HCT116 (cell line): ENCODE results near the gene SLIT1. TPM values are rescaled to one million over a fixed set of nuclear protein-coding genes. Genes with fewer than 3 reads are reported as not detected.

Source experiments
- ATAC-seq: fragments of 200-7000 bp; cut with Tn5 transposase; 2 replicates; pipeline ENCODE4 v1.9.1; 2020; ENCODE audit warnings: mild to moderate bottlenecking, moderate library complexity
- BruUV-seq: library from RNA; stranded (reverse); fragments of 400-500 nt; replicated peaks from 2 replicates; lab custom pipeline; 2021; lab: Mats Ljungman, UMichigan
- CTCF ChIA-PET: fragments of 300-600 bp; sonication (Branson Sonifier 250); formaldehyde crosslinking; loops from one replicate; lab custom pipeline; 2021; ENCODE audit warnings: antibody characterized with exemption; lab: Charles Lee
- POLR2A ChIA-PET: fragments of 300-600, 350-600 bp; sonication (Branson Sonifier 250); formaldehyde crosslinking; loops from one replicate; lab custom pipeline; 2021; ENCODE audit warnings: antibody characterized with exemption; lab: Charles Lee
- RAD21 ChIA-PET, 2 experiments: fragments of 300-600 bp; sonication (Branson Sonifier 250); formaldehyde crosslinking; loops; one replicate each; lab custom pipeline; 2023; ENCODE audit warnings: low total read pairs in 2 of 2; ENCODE audit not compliant: uncharacterized antibody in 2 of 2, unreplicated experiment in 2 of 2, low non-redundant PET in 1 of 2; lab: Charles Lee
- DNase-seq: peaks from one replicate; pipeline ENCODE4 v3.0.0-alpha.2; 2010; ENCODE audit warnings: low read depth, low spot score
- H2AFZ ChIP-seq: fragments of 200-600 bp; shearing (Covaris generic), sonication (generic); 2 replicates; pipeline ENCODE4 v1.6.1; 2017; ENCODE audit warnings: low read depth, mixed run types, mixed read lengths, antibody characterized with exemption, low read length; ENCODE audit not compliant: poor library complexity, severe bottlenecking
- H3K27ac ChIP-seq: 2 replicates; pipeline ENCODE4 v1.5.1; 2012; ENCODE audit warnings: low read depth, low read length
- H3K27me3 ChIP-seq: fragments of 200-600 bp; sonication (generic); 2 replicates; pipeline ENCODE4 v1.6.1; 2016; ENCODE audit warnings: mixed run types, low read length, mixed read lengths; ENCODE audit not compliant: insufficient read depth
- H3K36me3 ChIP-seq, 2 experiments: fragments of 200-500 bp in 1 of 2; fragments of 200-600 bp in 1 of 2; sonication (Bioruptor generic) in 1 of 2; sonication (generic) in 1 of 2; 2 replicates each; pipeline versions ENCODE4 v1.5.1 to v1.6.1; 2014 to 2016; ENCODE audit warnings: low read length in 2 of 2, inconsistent platforms in 1 of 2, mixed read lengths in 1 of 2, mixed run types in 1 of 2; ENCODE audit not compliant: insufficient read depth in 2 of 2, control insufficient read depth in 1 of 2
- H3K4me1 ChIP-seq, 2 experiments: fragments of 200-600 bp in 1 of 2; sonication (generic) in 1 of 2; 2 replicates each; pipeline versions ENCODE4 v1.5.1 to v1.6.1; 2012 to 2017; ENCODE audit warnings: low read length in 2 of 2, inconsistent platforms in 1 of 2, mild to moderate bottlenecking in 1 of 2, mixed read lengths in 1 of 2, mixed run types in 1 of 2, moderate library complexity in 1 of 2; ENCODE audit not compliant: insufficient read depth in 2 of 2, control insufficient read depth in 1 of 2
- H3K4me2 ChIP-seq: fragments of 200-600 bp; sonication (generic); 2 replicates; pipeline ENCODE4 v1.6.1; 2017; ENCODE audit warnings: mixed run types, low read length, mixed read lengths
- H3K4me3 ChIP-seq, 2 experiments: fragments of 200-600 bp in 1 of 2; sonication (generic) in 1 of 2; replicated peaks in 1 of 2; 2 replicates each; pipeline ENCODE4 v1.5.1; 2011 to 2016; ENCODE audit warnings: low read length in 2 of 2, control low read depth in 1 of 2, low read depth in 1 of 2, mild to moderate bottlenecking in 1 of 2, mixed read lengths in 1 of 2, mixed run types in 1 of 2
- H3K79me2 ChIP-seq: fragments of 200-600 bp; sonication (generic); 2 replicates; pipeline ENCODE4 v1.6.1; 2017; ENCODE audit warnings: mild to moderate bottlenecking, mixed run types, low read length, moderate library complexity, mixed read lengths; ENCODE audit not compliant: insufficient read depth
- H3K9ac ChIP-seq: fragments of 200-600 bp; sonication (generic); 2 replicates; pipeline ENCODE4 v1.6.1; 2016; ENCODE audit warnings: low read length, mixed read lengths
- H3K9me2 ChIP-seq: fragments of 200-600 bp; sonication (generic), shearing (Covaris generic); 2 replicates; pipeline ENCODE4 v1.6.1; 2017; ENCODE audit warnings: mixed run types, mild to moderate bottlenecking, moderate library complexity; ENCODE audit not compliant: insufficient read depth
- H3K9me3 ChIP-seq, 2 experiments: fragments of 200-500 bp in 1 of 2; fragments of 200-600 bp in 1 of 2; sonication (Bioruptor generic) in 1 of 2; sonication (generic) in 1 of 2; 2 replicates each; pipeline ENCODE4 v1.6.1; 2014 to 2017; ENCODE audit warnings: low read length in 2 of 2, mixed read lengths in 2 of 2, inconsistent platforms in 1 of 2, low read depth in 1 of 2, mild to moderate bottlenecking in 1 of 2, mixed run types in 1 of 2, moderate library complexity in 1 of 2; ENCODE audit not compliant: control insufficient read depth in 1 of 2, insufficient read depth in 1 of 2
- H4K20me1 ChIP-seq: fragments of 200-600 bp; sonication (generic), shearing (Covaris generic); 2 replicates; pipeline ENCODE4 v1.6.1; 2017; ENCODE audit warnings: mixed run types, mild to moderate bottlenecking, moderate library complexity; ENCODE audit not compliant: insufficient read depth
- CBX3 ChIP-seq: IDR thresholded peaks from 2 replicates; pipeline ENCODE4 v1.6.1; 2012; ENCODE audit warnings: low read depth
- CEBPB ChIP-seq: IDR thresholded peaks from 2 replicates; pipeline ENCODE4 v1.6.1; 2012; ENCODE audit warnings: low read depth
- ELF1 ChIP-seq: IDR thresholded peaks from 2 replicates; pipeline ENCODE4 v1.6.1; 2012; ENCODE audit warnings: low read depth, borderline replicate concordance
- RAD21 ChIP-seq: IDR thresholded peaks from 2 replicates; pipeline ENCODE4 v1.6.1; 2012; ENCODE audit warnings: low read depth, mild to moderate bottlenecking
- SRF ChIP-seq: IDR thresholded peaks from 2 replicates; pipeline ENCODE4 v1.6.1; 2012; ENCODE audit warnings: low read depth
- intact Hi-C: fragments of 100-400 bp; cut with micrococcal nuclease; formaldehyde crosslinking; loops from 2 replicates; pipeline ENCODE4 v1.10.0; 2022
- total RNA-seq: library from RNA; stranded (reverse); gene quantifications from one replicate; pipeline ENCODE4 v1.2.1, GENCODE V29; 2021; ENCODE audit not compliant: unreplicated experiment
- TF ChIP-seq, protein P1 (sequence below): IDR thresholded peaks from 2 replicates; pipeline ENCODE4 v1.6.1; 2012

SLIT1 gene
- total RNA-seq, 1 experiment from 2014 or later: 0.42 TPM

DNA sequence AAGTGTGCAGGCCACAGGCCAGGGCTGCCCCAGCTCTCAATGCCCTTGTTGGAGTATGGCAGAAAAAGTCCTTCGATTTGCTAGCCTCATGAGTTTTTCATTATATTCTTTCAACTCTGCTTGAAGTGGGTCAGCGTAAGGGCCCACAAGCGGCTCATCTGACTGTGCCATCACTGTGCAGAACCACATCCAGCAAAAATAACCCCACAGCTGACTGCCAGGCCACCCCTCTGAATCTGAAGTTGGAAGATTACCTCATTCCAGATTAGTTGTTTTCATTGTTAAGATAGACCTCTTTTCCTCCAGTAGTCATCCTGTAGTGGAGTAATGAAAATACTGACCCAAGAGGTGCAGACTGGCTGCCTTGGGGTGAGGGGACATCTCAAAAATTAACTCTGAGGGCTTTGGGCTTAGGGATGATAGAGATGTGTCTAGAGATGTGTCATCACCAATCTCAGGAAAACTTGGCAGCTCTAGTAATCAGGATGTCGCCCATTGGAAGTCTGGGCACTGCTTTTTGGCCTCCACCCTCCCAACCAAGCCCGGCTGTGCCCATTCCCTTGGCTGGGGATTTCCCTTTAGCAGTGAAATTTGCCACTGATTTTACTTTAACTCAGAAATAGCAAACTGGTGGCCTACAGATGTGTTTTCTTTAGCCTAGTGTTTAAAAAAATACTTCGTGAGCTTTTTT, 189.3 kb downstream of the SLIT1 start:
- Histone ChIP-seq H3K4me2 (no peak overlapping the region), H3K4me1 (no peaks in the 10 kb centered on the region), H3K27ac (no peak overlapping the region), H3K9ac (no peak overlapping the region), H3K9me2 (no peaks in the 10 kb centered on the region), H3K4me3 (no peak overlapping the region), H2AFZ (no peak overlapping the region), H3K27me3 (no peaks in the 10 kb centered on the region), H3K79me2 (no peaks in the 10 kb centered on the region), H3K36me3 (no peaks in the 10 kb centered on the region), H4K20me1 (no peaks in the 10 kb centered on the region), H3K9me3 (no peaks in the 10 kb centered on the region)
- intact Hi-C loops: no loop called here
- TF ChIP-seq CBX3 (no peak), CEBPB (no peak), ELF1 (no peak), SRF (no peak)
- POLR2A ChIA-PET: no interaction called here
- no TSS peak for BruUV-seq
- ATAC-seq (no peak), DNase-seq (no peak)
- CTCF ChIA-PET: no interaction called here
- RAD21 ChIA-PET: no interaction called here

DNA sequence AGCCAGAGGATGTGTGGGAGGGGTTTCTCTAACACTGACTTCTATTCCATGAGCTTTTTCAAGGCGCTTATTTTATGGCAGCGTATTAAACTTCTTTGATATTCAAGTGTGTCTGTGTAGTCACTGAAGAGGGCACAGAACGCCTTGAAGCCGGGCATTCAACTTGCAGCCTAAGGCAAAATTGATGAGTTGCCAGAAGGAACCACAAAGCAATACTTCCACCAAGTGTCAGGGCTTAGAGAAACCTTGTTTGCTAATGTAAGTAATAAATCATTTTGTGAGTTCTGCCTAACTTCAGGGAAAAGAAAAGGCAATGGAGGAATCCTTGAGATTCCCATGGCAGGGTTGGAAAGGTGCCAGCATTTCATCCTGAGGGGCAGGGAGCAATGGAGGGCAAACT, 189.9 kb downstream of the SLIT1 start:
- H3K4me3 ChIP-seq: no peak overlapping the region
- no peaks in the 10 kb centered on the region for H3K4me1 ChIP-seq
- no peak overlapping the region for H3K4me2 ChIP-seq
- ChIA-PET POLR2A (no interaction called here), RAD21 (no interaction called here)
- no peak overlapping the region for H2AFZ ChIP-seq
- no peaks in the 10 kb centered on the region for H3K9me3 ChIP-seq
- no peaks in the 10 kb centered on the region for H3K27me3 ChIP-seq
- H3K27ac ChIP-seq: no peak overlapping the region
- H3K9me2 ChIP-seq: no peaks in the 10 kb centered on the region
- H3K79me2 ChIP-seq: no peaks in the 10 kb centered on the region
- TF ChIP-seq RAD21: 0 out of 2 replicates have a peak, but pooled peaks have one; percentile 4
- TF ChIP-seq, protein P1, sequence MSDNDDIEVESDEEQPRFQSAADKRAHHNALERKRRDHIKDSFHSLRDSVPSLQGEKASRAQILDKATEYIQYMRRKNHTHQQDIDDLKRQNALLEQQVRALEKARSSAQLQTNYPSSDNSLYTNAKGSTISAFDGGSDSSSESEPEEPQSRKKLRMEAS: no peak
- TF ChIP-seq, all 23 proteins: peak for 1
- intact Hi-C loops: no loop called here
- DNase-seq (no peak), ATAC-seq (no peak)
- Histone ChIP-seq H3K36me3 (no peaks in the 10 kb centered on the region), H3K9ac (no peak overlapping the region), H4K20me1 (no peaks in the 10 kb centered on the region)
- CTCF ChIA-PET: no interaction called here
- no TSS peak for BruUV-seq
